Activated effector memory CD4-positive, alpha-beta T cell treated with anti-CD3 and anti-CD28 coated beads, Interleukin-2, amount 50 U/mL, for 16 hours (primary cell): Measurements from ENCODE around the gene TSNAXIP1.

Experiments used
- DNase-seq: peaks from one replicate; pipeline ENCODE4 v3.0.0-alpha.2; 2020

TSNAXIP1 gene

DNA sequence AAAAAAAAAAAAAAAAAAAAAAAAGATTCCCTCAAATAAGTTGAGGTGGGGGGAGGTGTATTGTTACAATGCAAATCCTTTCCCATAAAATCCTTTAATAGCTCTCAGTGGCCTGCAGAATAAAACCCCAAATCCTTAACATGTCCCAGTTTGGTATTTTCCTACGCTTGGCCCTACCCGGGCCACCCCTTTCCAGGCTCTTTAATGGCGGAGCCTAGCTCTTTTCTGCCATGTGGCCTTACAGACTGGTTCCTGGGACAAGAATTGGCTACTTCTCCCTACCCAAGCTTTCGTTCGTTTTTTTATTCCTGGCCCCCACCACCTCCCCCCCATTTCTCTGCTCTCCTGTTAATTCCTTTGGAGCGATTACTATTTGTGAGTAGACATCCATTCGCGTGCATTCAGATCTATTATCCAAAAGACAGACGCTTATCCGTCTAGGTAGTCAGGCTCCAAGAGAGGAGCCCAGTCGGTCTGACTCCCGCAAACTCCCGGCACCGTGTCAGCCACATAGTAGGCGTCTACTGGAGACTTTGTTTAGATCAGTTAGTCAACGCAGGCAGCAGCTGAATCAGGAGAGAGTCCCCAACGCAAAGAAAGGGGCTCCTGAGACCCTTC, 34.6 kb downstream of the TSNAXIP1 start:
- DNase-seq: no peak

DNA sequence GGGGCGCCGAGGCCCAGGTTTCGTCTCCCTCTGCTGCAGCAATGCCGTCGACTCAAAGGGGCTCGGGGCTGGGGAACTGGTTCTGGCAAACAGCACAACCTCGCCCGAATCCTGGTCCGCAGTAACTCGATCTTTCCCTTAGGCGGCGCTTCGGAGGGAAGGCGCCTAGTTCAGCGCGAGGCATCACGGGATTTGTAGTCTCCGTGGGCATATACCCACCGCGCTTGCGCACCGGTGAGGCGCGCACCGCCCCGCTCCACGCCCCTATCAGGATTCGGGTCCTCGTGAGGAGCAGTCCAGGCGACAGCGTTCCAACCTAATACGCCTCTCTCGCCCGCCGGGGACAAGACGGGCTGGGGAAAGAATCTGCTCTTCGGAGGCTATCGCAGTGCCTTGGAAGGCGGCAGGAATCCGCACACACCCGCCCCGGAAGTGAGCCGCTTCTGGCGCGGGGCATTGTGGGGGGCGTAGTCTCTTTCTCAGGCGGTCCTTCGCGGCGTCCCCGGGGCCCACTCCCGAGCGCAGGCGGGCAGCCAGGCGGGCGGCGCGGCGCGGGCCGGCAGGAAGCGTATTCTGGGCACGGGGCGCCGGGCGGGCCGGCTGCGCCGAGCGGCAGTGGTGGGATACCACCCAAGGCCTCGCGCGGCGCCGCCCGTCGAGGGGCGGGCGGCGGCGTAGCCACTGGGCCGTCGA, 35.3 kb downstream of the TSNAXIP1 start, which contains the start of gene THAP11:
THAP11 (plus strand) TSS at position 505 of the 693 bp plus-strand sequence. CDS start 235 bp downstream, outside the sequence.
- DNase-seq: peak; percentile 98

DNA sequence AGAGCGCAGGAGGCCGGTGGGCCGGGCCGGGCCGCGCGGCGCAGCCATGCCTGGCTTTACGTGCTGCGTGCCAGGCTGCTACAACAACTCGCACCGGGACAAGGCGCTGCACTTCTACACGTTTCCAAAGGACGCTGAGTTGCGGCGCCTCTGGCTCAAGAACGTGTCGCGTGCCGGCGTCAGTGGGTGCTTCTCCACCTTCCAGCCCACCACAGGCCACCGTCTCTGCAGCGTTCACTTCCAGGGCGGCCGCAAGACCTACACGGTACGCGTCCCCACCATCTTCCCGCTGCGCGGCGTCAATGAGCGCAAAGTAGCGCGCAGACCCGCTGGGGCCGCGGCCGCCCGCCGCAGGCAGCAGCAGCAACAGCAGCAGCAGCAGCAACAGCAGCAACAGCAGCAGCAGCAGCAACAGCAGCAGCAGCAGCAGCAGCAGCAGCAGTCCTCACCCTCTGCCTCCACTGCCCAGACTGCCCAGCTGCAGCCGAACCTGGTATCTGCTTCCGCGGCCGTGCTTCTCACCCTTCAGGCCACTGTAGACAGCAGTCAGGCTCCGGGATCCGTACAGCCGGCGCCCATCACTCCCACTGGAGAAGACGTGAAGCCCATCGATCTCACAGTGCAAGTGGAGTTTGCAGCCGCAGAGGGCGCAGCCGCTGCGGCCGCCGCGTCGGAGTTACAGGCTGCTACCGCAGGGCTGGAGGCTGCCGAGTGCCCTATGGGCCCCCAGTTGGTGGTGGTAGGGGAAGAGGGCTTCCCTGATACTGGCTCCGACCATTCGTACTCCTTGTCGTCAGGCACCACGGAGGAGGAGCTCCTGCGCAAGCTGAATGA, 36.0 kb downstream of the TSNAXIP1 start:
- peak; percentile 86 for DNase-seq

DNA sequence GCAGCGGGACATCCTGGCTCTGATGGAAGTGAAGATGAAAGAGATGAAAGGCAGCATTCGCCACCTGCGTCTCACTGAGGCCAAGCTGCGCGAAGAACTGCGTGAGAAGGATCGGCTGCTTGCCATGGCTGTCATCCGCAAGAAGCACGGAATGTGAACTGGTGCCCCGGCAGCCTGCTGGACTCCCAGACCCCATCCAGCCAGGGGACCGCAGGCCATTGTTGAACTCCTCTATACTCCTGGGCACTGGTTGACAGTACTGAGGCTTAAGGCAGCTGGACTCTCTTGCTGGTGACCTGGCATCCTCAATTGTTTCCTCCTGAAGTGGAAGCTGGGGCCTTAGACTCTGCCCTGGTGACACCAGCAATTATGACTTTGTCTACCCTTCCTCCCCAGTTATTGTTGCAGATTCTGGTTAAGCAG, 36.7 kb downstream of the TSNAXIP1 start:
- no peak for DNase-seq

DNA sequence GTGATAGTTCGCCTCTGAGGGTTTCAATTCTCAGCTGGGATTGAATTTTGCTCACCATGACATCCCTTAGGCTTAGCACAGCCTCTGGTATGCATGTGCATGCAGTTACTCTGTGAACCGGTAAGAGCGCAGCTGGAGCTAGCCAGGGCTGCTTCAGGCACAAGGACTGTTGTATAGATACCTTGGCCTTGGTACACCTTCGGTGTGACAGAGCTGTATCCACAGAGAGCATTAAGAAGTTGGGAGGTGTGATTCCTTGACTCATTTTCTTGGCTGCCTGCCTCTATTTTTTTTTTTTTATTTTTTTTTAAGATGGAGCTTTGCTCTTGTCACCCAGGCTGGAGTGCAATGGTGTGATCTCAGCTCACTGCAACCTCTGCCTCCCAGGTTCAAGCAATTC, 37.8 kb downstream of the TSNAXIP1 start:
- DNase-seq: no peak

DNA sequence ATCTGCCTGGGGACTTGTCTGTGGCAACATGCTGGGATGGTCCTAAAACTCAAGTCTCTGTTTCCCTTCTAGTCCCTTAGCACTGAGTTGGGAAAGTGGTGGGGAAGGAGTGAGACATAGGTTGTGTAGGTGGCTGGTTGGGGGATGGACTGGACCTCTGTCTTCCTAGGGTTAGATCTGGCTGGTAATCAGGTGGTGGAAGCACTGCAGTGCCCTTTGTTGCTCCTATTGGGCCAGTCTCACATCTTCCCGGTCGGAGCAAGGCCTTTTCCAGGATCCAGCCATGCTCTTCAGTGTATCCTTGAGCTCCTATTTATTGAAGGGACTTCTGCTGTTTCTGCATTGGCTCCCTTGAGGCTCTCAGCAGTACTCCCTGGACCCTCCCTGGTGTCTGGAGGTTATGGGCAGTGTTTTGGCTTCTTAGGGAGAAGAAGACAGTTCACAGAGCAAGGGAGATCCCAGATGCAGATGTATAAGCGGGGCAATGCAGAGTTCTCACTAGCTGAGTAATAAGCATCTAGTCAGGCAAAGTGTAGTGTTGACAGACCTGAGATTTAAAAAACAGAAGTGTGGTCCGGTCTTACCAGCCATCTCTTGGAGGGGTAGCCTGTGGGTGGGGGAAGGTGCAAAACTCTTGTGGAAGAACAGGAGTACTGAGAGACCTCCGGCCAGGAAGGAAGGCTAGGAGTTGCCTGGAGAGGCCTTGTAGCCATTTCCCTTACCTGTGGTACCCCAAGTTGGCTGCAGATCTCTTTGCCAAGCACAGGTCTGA, 38.8 kb downstream of the TSNAXIP1 start:
- no peak for DNase-seq

DNA sequence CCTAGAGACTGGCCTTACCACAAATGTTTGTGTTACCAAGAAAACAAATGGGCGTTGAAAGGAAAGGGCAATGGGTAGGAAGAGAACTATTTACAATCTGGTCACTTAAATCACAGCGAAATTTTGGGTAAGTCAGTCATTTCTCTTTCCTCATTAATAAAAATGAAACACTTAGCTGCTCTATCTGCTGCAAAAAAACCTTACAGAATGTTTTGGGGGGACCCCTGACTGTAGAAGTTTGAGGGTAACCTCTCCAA, 39.3 kb downstream of the TSNAXIP1 start:
- DNase-seq: no peak

DNA sequence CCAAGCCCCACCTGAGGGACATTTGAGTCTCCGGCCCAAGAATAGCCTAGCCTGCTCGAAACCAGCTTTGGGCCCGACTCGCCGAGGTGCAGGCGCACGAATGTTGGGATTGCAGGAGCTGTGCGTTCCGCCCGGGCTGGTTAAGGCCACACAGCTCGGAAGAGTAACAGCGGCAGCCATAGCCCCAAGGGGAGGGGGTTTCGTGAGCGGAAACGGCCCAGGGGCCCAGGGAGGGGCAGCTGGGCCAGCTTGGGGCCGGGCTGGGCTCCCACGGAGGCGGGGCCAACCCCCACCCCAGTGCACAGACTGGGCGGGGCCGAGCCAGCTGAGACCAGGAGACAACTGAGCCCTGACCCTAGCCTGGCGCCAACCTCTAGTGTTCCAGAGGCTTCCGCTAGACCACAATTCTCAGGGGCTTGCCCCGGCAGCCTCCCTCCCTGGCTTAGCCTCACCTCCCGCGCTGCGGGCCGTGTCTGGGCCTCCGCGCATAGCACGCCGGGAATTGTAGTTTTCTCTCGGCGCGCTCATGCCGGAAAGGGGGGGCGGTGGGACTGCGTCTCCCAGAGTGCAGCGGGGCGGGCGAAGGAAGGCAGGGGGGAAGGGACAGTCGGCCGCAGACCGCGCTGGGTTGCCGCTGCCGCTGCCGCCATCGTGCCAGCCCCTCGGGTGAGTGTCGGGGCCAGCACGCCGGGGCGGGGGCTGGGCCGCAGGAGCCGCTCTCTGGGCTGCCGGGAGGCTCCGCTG, 39.8 kb downstream of the TSNAXIP1 start, which contains the start of gene NUTF2:
NUTF2 (plus strand) TSS at position 614 of the 744 bp plus-strand sequence. CDS start 18,198 bp downstream, outside the sequence.
- peak; percentile 98 for DNase-seq

DNA sequence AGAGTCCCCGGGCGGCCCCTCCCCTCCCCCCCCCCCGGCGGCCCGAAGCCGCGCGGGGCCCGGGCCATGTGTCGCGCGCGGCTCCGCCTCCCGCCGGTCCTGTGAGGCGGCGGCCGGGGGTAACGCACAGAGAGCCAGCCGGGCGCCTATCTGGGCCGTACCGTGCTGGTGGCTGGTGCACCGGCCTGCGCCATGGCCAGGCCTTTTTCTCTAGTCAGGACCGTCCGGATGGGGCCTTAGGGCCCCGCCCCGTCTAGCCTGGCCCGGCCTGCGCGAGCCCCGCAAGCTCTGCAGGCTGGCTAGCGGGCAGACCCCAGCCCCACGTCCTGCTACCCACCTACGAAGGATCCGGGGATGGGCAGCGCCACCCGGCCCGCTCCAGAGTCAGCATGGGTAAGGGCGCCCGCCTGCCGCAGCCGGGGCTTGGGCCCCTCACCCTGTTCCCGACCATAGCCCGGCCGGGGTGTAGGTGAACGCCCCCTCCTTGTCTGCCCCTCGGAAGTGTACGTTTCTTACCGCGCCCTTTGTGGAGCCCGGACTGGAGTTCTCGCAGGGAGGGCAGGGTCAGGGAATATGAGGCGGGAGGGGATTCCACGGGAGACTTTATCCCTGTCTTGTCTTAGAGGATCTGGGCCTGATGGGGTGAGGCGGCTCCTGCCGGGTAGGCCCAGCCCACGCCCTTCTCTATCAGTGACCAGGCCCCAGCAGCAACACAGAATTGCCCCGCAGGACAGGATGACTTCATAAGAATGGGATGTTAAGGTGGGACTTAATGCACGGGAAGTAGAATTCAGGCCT, 40.6 kb downstream of the TSNAXIP1 start, which contains the start of gene CENPT:
CENPT (minus strand) TSS at position 630 of the 798 bp plus-strand sequence. CDS start 13,834 bp downstream, outside the sequence.
- no peak for DNase-seq

DNA sequence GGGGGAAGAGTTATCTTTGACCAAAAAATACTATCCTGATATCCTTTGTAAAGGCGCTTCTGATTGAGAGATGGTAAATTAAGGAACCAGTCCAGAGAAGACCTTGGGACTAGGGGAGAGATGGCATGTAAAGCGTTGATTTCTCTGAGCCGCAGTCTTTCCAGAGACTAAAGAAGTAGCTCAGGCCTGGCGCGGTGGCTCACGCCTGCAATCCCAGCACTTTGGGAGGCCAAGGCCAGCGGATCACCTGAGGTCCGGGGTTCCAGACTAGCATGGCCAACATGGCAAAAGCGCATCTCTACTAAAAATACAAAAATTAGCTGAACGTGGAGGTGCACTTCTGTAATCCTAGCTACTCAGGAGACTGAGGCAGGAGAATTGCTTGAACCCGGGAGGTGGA, 41.4 kb downstream of the TSNAXIP1 start:
- DNase-seq: no peak

DNA sequence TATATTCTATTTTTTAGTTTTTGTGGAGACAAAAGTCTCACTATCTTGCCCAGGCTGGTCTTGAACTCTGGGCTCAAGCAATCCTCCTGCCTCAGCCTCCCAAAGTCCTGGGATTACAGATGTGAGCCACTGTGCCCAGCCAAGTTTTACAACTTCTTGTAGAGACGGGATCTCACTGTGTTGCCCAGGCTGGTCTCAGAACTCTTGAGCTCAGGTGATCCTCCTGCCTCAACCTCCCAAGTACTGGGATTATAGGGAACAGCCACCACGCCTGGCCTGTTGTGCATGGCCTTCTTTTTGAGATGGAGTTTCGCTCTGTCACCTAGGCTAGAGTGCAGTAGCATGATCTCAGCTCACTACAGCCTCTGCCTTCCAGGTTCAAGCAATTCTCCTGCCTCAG, 47.0 kb downstream of the TSNAXIP1 start:
- DNase-seq: no peak

DNA sequence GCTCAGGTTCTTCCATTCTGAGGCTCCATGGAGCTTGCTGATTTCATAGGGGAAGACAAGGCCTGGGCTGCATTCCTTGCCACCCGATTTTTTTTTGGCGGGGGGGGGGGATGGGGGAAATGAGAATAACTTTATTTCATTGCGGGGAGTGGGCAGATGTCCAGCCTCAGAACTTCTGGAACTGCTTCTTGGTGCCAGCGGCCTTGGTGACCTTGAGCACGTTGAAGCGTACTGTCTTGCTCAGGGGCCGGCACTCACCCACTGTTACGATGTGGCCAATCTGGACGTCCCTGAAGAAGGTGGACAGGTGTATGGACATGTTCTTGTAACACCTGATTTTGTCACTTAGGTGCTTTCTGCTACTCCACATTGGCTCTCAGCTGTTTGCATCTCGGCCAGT, 49.1 kb downstream of the TSNAXIP1 start:
- DNase-seq: no peak

DNA sequence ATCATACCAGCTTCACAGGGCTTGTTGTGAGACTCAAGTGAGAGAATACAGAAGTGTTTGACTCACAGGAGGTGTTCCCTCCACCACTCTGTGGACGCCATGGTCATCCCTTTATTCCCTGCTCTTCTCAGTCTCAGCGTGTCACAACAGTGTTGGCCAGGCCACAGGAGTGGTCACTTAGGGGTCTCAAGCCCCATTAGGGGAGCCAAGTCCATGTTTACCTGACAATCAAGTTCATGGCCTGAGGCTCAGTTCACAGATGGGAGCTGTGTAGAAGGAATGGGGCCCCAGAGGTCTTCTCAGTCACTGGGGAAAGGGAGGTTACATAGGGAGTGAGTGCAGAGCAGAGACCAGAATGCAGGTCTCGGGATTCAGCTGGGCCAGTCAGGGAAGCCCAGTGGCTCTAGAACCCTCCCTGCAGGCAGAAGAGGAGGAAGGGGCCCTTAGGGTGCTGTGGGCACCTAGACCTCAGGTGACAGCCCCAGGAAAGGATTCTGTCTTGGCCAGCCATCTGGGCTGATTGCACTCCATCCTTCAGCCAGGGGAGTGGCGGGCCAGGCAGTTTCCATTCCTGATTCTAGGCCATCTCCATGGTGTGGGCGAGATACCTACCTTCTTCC, 50.3 kb downstream of the TSNAXIP1 start:
- no peak for DNase-seq

DNA sequence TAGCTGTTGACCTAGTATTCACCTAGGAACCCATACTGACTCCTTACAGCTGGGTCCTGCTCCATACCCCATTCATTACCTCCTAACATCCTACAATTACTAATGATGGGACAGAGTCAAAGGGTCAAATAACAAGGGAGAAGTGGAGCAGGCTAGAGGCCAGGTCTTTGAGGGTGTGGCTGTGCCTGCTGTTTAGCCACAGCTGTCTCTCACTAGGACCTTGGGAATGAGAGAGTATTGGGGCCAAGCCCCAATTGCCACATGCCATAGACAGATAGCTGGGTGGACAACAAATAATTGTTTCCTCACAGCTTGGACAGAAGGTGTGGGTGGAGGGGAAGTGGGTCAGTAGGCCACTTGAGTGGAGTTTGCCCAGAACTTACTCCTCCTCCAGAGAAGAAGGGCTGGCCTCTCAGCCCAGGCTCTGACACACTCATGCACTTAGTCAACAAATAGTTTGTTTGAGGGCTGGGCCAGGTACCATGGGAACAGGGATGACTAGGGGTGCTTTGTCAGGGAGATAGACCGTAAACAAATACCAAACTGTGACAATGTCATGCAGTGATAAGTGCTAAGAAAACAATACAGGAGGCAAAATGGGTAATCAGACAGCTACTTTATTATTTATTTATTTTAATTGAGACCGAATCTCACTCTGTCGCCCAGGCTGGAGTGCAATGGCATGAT, 51.0 kb downstream of the TSNAXIP1 start:
- DNase-seq: peak; percentile 80

DNA sequence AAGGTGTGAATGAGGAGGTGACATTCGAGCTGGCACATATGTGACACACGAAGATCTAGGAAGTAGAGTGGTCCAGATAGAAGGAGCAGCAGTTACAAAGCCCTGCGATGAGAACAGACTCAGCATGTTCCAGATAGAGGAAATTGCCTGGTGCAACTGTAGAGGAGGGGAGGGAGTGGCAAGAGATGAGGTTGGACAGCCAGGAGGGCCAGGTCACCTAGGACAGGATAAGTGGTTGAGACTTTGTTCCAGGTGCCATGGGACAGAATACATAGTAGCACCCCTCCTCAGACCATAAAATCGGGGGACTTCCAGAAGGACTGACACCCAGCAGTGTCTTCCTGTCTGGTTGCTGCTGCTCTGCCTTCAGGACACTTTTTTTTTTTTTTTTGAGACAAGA, 51.8 kb downstream of the TSNAXIP1 start:
- no peak for DNase-seq

DNA sequence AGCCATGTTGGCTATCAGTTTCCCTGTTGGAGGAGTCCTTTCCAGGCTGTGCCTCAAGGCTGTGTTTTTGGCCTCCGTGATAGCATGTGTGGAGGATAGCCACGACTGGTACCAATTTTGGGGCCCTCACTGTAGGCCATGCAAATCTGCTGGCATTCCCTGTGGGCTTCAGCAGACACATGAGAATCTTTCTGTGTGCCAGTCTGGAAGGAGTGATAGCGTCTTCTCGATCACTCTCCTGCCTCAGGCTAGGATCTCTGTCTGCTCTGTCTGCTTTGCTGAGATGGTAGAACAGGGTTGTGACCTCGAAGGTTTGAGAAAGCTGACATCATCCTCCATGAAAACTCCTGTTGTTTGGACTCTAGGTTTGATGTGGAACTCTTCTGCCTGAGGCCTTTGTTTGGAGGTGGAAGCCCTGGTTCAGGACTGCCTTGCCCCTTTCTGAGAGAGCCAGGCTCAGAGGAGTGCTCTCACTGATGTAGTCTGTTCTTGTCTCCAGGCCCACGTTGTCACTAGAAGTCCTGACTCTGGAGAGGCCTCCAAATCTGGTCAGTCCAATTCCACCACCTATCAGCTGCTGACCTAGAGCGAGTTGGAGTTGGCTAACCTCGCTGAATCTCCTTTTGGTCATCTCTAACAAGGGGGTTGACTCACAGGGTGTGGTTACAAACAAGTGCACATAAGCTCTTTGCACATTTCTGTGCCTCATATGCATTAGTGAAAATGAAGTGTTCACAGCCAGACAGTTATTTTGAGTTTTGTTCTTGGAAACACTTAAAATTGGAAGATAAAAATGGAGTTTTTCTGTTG, 54.1 kb downstream of the TSNAXIP1 start:
- DNase-seq: no peak

DNA sequence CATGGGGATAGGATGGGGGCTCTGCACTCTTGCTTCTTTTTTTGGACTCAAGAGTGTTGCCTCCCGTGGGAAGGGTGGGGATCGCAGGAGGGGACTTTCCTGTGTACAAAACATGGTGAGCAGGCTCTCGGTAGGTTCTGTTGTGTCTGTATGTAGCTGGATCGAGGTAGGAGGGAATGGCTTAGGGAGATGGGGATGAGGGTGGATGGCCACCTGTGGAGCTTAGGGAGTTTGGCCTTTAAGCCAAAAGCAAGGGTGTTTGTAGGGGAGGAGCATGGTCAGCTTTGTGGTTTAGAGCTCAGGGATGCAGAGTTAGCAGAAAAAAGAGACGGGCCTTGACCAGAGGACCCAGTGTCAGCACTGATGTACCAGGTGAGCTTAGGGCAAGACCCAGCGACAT, 55.2 kb downstream of the TSNAXIP1 start:
- no peak for DNase-seq

DNA sequence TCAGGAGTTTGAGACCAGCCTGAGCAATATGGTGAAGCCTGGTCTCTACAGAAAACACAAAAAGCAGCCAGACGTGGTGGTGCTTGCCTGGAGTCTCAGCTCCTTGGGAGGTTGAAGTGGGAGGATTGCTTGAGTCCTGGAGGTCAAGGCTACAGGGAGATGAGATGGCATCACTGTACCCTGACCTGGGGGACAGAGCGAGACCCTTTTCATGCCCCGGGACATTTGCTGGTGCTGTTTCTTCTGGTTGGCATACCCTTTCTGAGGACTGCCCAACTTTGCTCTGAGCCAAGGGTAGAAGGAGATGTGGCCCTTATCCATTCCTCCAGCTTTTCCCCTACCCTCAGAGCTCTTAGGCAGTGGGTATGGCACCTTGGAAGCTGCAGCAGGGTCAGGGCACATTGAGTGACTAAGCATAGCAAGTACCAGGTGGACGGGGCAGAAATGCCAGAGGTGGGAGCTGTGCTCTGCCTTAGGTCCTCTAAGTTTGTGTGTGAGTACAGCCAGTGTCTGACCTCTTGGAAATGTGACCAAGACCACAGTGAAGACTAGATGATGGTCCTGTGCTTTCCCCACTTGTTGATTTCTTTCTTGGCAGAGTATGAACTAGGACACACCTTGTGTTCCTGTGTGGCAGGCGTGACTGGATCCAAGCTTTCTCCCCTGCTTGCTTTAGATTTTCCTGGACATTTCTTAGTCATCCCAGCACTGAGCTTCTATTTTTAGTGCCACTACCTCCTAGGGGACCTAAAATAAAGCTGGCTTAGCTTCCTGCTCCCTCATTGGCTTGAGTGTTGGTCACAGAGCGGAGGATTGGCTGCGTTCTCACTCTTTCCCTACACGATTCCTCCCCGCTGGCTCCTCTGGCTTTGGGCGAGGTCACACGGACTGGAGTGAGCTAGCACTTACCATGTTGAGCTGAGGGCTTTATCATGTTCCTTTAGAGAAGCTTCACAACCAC, 56.2 kb downstream of the TSNAXIP1 start:
- no peak for DNase-seq
